ENCODE data around the gene FCN3. TPM values are rescaled to one million over a fixed set of nuclear protein-coding genes. Genes with fewer than 3 reads are reported as not detected.

The FCN3 gene
- polyA plus RNA-seq, 2 donors: 1.6 to 2.6 TPM

DNA sequence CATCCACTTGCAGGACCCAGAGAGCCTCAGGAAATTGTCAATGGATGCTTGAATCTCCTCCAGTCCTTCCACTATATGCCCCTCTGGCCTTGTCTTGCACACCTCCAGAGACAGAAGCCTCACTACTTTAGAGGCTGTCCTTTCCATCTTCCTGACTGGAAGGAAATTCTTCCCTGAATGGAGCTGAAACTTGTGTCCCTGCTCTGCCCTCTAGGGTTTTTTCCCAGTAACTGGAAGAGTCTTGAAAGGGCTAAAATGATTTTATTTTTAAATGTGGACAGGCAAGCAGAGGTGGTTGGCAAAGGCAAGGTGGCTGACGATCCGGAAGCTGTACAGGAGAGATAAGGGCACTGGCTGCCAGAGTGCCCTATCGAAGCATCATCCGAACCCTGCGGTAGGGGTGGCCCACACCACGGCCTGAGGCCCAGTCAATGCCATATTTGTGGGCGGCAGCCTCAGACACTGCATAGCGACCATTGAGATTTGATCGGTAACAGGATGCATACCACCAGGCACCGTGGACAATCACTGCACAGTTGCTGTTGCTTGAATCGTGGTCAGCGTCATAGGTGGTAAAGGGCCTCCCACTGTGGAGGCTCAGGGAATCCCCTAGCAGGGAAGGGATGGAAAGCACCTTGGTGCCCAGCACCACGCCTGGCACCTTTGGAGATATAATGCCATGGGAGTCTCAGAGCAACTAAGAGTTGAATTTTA, 5.6 kb downstream of the FCN3 start:
- peak overlapping the region; percentile 61 to 87 for H3K27ac ChIP-seq (ENCODE audit: low read depth in 2 of 2, low read length in 1 of 2)
- H3K4me1 ChIP-seq (ENCODE audit: control insufficient read depth in 2 of 2, insufficient read depth in 2 of 2, low read length in 1 of 2): peaks cover 6 to 23% of the 10 kb centered on the region in 2 donors
- no peak overlapping the region for H3K4me3 ChIP-seq (ENCODE audit: low read depth in 1 of 2, low read length in 2 of 2)
- WGBS, 2 donors: 55 to 60% methylated on average over 13 of the region's 13 CpGs
- no peaks in the 10 kb centered on the region for H3K9me3 ChIP-seq (ENCODE audit: control insufficient read depth in 2 of 2, insufficient read depth in 1 of 2, low read depth in 1 of 2, low read length in 1 of 2)
- no peaks in the 10 kb centered on the region for H3K27me3 ChIP-seq (ENCODE audit: control insufficient read depth in 1 of 2, insufficient read depth in 2 of 2, low read length in 2 of 2)
- peaks cover 0 to 5% of the 10 kb centered on the region in 2 donors for H3K36me3 ChIP-seq (ENCODE audit: control insufficient read depth in 2 of 2, insufficient read depth in 2 of 2, low read length in 1 of 2)

DNA sequence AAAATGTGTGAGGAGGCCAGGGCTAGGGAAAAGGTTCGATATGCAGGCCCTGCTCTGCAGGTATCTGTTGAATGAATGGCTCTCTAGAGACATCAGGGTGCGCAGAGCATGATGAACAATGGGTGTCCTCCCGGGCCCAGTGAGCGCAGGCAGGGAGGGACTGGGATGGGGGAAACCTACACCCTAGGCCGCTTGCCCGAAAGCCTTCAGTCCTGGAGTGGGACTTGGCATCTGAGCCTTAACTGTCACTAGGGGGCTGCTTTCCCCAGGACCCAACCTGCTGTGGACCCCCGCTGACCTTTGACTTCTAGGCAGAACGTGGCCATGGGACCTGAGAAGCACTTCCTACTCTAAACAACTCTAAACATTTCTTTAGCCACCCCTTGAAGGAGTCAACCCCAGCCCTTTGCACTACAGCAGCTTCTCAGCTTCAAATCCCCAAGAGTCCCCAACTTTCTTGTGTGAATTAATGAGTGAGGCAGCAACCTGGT, 7.4 kb downstream of the FCN3 start:
- Histone ChIP-seq H3K4me1 (ENCODE audit: control insufficient read depth in 2 of 2, insufficient read depth in 2 of 2, low read length in 1 of 2) (peaks cover 6 to 23% of the 10 kb centered on the region in 2 donors), H3K27ac (ENCODE audit: low read depth in 2 of 2, low read length in 1 of 2) (peak overlapping the region; percentile 96 to 100), H3K36me3 (ENCODE audit: control insufficient read depth in 2 of 2, insufficient read depth in 2 of 2, low read length in 1 of 2) (peaks cover 4 to 23% of the 10 kb centered on the region in 2 donors), H3K4me3 (ENCODE audit: low read depth in 1 of 2, low read length in 2 of 2) (peak overlapping the region; percentile 72 to 88), H3K9me3 (ENCODE audit: control insufficient read depth in 2 of 2, insufficient read depth in 1 of 2, low read depth in 1 of 2, low read length in 1 of 2) (no peaks in the 10 kb centered on the region), H3K27me3 (ENCODE audit: control insufficient read depth in 1 of 2, insufficient read depth in 2 of 2, low read length in 2 of 2) (no peaks in the 10 kb centered on the region)
- 32 to 39% methylated on average over 8 of the region's 8 CpGs for WGBS, 2 donors

GRCh38 chr1:27366411-27367159, 8.0 kb downstream of the FCN3 start, which contains the start of gene MAP3K6:
Gene MAP3K6, minus strand, starts transcription at chr1:27366961. Its CDS starts 364 bp downstream, at chr1:27366597.
- Histone ChIP-seq H3K27me3 (ENCODE audit: control insufficient read depth in 1 of 2, insufficient read depth in 2 of 2, low read length in 2 of 2) (no peaks in the 10 kb centered on the region), H3K27ac (ENCODE audit: low read depth in 2 of 2, low read length in 1 of 2) (peak within 1 kb of the TSS; percentile 96 to 100), H3K9me3 (ENCODE audit: control insufficient read depth in 2 of 2, insufficient read depth in 1 of 2, low read depth in 1 of 2, low read length in 1 of 2) (no peaks in the 10 kb centered on the region), H3K36me3 (ENCODE audit: control insufficient read depth in 2 of 2, insufficient read depth in 2 of 2, low read length in 1 of 2) (peaks cover 8 to 29% of the 10 kb centered on the region in 2 donors), H3K4me1 (ENCODE audit: control insufficient read depth in 2 of 2, insufficient read depth in 2 of 2, low read length in 1 of 2) (peaks cover 6 to 23% of the 10 kb centered on the region in 2 donors), H3K4me3 (ENCODE audit: low read depth in 1 of 2, low read length in 2 of 2) (peak within 1 kb of the TSS; percentile 72 to 88)
- WGBS, 2 donors: 1 to 2% methylated on average over 46 to 67 of the region's 67 CpGs

- peak overlapping the region; percentile 72 to 88 for H3K4me3 ChIP-seq (ENCODE audit: low read depth in 1 of 2, low read length in 2 of 2)
- peak overlapping the region; percentile 96 to 100 for H3K27ac ChIP-seq (ENCODE audit: low read depth in 2 of 2, low read length in 1 of 2)
- no peaks in the 10 kb centered on the region for H3K27me3 ChIP-seq (ENCODE audit: control insufficient read depth in 1 of 2, insufficient read depth in 2 of 2, low read length in 2 of 2)
- H3K36me3 ChIP-seq (ENCODE audit: control insufficient read depth in 2 of 2, insufficient read depth in 2 of 2, low read length in 1 of 2): peaks cover 12 to 34% of the 10 kb centered on the region in 2 donors
- H3K9me3 ChIP-seq (ENCODE audit: control insufficient read depth in 2 of 2, insufficient read depth in 1 of 2, low read depth in 1 of 2, low read length in 1 of 2): no peaks in the 10 kb centered on the region
- 1% methylated on average over 27 to 30 of the region's 30 CpGs for WGBS, 2 donors
- peaks cover 6 to 23% of the 10 kb centered on the region in 2 donors for H3K4me1 ChIP-seq (ENCODE audit: control insufficient read depth in 2 of 2, insufficient read depth in 2 of 2, low read length in 1 of 2)
Measured at GRCh38 chr1:27366113-27366410, 8.6 kb downstream of the FCN3 start.

DNA sequence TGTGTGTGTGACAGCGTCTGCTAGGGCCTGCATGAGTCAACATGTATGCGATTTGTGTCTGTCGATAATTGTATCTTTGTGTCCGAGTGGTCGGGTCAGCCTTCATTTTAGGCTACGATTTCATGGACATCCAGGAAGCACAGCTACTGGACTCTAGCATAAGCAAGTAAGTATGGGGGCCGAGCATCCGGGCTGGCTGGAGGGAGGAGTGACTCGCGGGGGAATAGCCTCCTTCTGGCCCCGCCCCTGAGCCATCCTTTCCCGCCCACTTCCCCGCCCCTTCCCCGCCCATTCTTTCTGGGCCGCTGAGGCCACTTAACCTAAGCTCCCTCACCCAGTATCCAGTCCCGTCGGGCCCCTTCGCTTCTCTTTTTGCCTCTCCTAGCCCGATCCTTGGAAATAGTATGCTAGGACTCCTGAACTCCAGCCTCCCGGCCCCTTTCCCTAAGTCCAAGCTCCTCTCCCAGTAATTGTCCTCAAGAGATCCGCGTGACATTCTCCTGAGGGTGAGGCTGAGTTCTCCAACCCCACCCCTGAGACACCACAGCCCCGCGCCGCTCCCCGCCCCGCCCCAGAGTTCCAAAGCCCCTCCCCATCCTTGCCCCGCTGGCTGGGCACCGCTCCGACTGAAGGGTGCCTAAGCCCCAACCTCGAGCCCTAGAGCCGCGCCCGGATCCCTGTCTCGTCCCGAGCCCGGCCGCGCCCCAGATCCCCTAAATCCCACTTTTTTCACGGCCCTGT, 9.1 kb downstream of the FCN3 start:
- H3K27me3 ChIP-seq (ENCODE audit: control insufficient read depth in 1 of 2, insufficient read depth in 2 of 2, low read length in 2 of 2): no peaks in the 10 kb centered on the region
- no peaks in the 10 kb centered on the region for H3K9me3 ChIP-seq (ENCODE audit: control insufficient read depth in 2 of 2, insufficient read depth in 1 of 2, low read depth in 1 of 2, low read length in 1 of 2)
- peak overlapping the region; percentile 72 to 88 for H3K4me3 ChIP-seq (ENCODE audit: low read depth in 1 of 2, low read length in 2 of 2)
- peaks cover 13 to 39% of the 10 kb centered on the region in 2 donors for H3K36me3 ChIP-seq (ENCODE audit: control insufficient read depth in 2 of 2, insufficient read depth in 2 of 2, low read length in 1 of 2)
- peaks cover 6 to 23% of the 10 kb centered on the region in 2 donors for H3K4me1 ChIP-seq (ENCODE audit: control insufficient read depth in 2 of 2, insufficient read depth in 2 of 2, low read length in 1 of 2)
- H3K27ac ChIP-seq (ENCODE audit: low read depth in 2 of 2, low read length in 1 of 2): peak overlapping the region; percentile 96 to 100
- WGBS, 2 donors: 2 to 3% methylated on average over 39 to 40 of the region's 40 CpGs

DNA sequence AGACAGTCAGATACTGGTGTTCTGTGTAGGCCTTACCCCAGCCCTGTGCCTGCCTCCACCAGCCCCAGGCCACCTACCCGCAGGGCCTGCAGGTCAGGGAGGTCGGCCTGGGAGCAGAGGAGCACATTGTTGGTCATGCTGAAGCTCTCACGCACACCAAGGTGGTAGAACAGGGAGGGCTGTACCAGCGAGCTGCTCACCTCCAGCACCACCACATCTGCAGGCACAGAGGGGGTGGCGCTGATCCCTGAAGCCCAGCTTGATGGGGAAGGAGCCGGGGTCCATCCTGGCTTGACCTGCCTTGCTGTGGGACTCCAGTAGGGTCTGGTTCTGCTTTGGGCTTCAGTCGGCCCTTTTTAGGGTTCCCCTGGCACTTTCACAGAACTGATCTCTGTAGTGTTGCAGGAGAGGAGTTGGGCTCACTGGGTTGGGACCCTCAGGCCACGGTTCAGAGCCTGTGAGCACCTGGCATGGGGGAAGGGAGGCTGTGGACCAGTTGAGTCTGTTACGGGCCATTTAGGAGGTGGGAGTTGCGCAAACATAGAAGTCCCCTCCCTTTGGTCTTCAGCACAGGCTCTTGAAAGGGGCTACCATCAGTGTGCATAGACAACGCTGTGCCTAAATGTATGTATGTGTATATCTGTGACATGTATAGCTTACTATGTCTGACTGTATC, 9.8 kb downstream of the FCN3 start:
- H3K27me3 ChIP-seq (ENCODE audit: control insufficient read depth in 1 of 2, insufficient read depth in 2 of 2, low read length in 2 of 2): no peaks in the 10 kb centered on the region
- H3K36me3 ChIP-seq (ENCODE audit: control insufficient read depth in 2 of 2, insufficient read depth in 2 of 2, low read length in 1 of 2): peaks cover 13 to 45% of the 10 kb centered on the region in 2 donors
- peak overlapping the region; percentile 72 to 88 for H3K4me3 ChIP-seq (ENCODE audit: low read depth in 1 of 2, low read length in 2 of 2)
- 63 to 76% methylated on average over 11 of the region's 11 CpGs for WGBS, 2 donors
- H3K4me1 ChIP-seq (ENCODE audit: control insufficient read depth in 2 of 2, insufficient read depth in 2 of 2, low read length in 1 of 2): peaks cover 6 to 23% of the 10 kb centered on the region in 2 donors
- H3K27ac ChIP-seq (ENCODE audit: low read depth in 2 of 2, low read length in 1 of 2): peak overlapping the region; percentile 96 to 100
- H3K9me3 ChIP-seq (ENCODE audit: control insufficient read depth in 2 of 2, insufficient read depth in 1 of 2, low read depth in 1 of 2, low read length in 1 of 2): no peaks in the 10 kb centered on the region

DNA sequence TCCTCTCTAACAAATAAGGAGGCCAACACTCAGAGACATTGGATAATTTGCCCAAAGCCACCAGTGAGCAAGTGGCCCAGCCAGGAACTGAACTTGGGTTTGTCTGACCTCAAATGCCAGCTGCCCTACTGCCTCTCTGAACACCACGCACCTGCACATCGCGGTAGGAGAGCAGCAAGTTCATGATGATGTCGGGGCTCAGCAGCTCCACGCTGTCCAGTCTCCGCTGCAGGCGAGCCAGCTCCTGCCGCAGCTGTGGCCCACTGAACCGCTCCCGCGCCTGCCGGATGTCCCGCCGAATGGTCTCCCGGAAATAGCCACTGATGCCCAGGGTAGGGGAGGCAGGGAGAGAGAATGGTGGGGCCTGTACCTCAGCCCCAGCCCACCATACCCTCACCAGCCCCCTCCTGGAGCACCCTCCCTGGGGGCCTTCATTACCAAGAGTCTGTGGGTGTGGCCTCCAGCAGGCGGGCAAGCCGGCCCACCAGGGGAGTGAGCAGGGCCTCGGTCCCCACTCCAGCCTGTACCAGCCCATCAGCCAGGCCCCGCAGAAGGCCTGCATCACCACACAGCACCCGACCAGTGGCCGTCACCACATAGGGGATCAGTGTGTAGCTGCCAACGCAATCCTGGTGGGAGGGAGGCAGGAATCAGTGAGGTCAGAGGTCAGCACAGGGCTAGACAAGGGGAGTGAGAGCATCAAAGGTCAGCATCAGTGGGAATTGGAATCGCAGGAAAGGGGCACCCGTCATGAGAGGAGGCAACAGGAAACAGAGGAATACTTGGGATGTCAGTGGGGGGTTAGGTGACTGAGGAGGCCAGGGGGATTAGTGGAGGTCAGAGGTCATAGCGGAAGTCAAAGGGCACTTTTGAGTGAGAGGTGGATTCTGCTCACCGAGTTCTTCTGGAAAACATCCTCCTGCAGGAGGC, 10.6 kb downstream of the FCN3 start:
- WGBS, 2 donors: 87 to 89% methylated on average over 26 of the region's 26 CpGs
- no peak overlapping the region for H3K27ac ChIP-seq (ENCODE audit: low read depth in 2 of 2, low read length in 1 of 2)
- no peaks in the 10 kb centered on the region for H3K9me3 ChIP-seq (ENCODE audit: control insufficient read depth in 2 of 2, insufficient read depth in 1 of 2, low read depth in 1 of 2, low read length in 1 of 2)
- peaks cover 6 to 17% of the 10 kb centered on the region in 2 donors for H3K4me1 ChIP-seq (ENCODE audit: control insufficient read depth in 2 of 2, insufficient read depth in 2 of 2, low read length in 1 of 2)
- no peaks in the 10 kb centered on the region for H3K27me3 ChIP-seq (ENCODE audit: control insufficient read depth in 1 of 2, insufficient read depth in 2 of 2, low read length in 2 of 2)
- H3K4me3 ChIP-seq (ENCODE audit: low read depth in 1 of 2, low read length in 2 of 2): peak overlapping the region in 1 of 2 donors; percentile 88
- H3K36me3 ChIP-seq (ENCODE audit: control insufficient read depth in 2 of 2, insufficient read depth in 2 of 2, low read length in 1 of 2): peaks cover 19 to 47% of the 10 kb centered on the region in 2 donors

- peaks cover 6 to 21% of the 10 kb centered on the region in 2 donors for H3K4me1 ChIP-seq (ENCODE audit: control insufficient read depth in 2 of 2, insufficient read depth in 2 of 2, low read length in 1 of 2)
- no peak overlapping the region for H3K4me3 ChIP-seq (ENCODE audit: low read depth in 1 of 2, low read length in 2 of 2)
- H3K27me3 ChIP-seq (ENCODE audit: control insufficient read depth in 1 of 2, insufficient read depth in 2 of 2, low read length in 2 of 2): no peaks in the 10 kb centered on the region
- WGBS, 2 donors: 86 to 87% methylated on average over 8 of the region's 8 CpGs
- no peak overlapping the region for H3K27ac ChIP-seq (ENCODE audit: low read depth in 2 of 2, low read length in 1 of 2)
- H3K36me3 ChIP-seq (ENCODE audit: control insufficient read depth in 2 of 2, insufficient read depth in 2 of 2, low read length in 1 of 2): peaks cover 24 to 67% of the 10 kb centered on the region in 2 donors
- H3K9me3 ChIP-seq (ENCODE audit: control insufficient read depth in 2 of 2, insufficient read depth in 1 of 2, low read depth in 1 of 2, low read length in 1 of 2): no peaks in the 10 kb centered on the region
Measured at GRCh38 chr1:27361553-27361952, 13.1 kb downstream of the FCN3 start.
